PC-3 (cell line): Measurements from ENCODE around the gene AMPD3. TPM values are rescaled to one million over a fixed set of nuclear protein-coding genes. Genes with fewer than 3 reads are reported as not detected.

ENCODE experiments used
- ATAC-seq: fragments of 200-7000 bp; cut with Tn5 transposase; 2 replicates; pipeline ENCODE4 v1.9.1; 2020; ENCODE audit warnings: mild to moderate bottlenecking, moderate library complexity
- BruUV-seq: library from RNA; stranded (reverse); fragments of 400-500 nt; replicated peaks from 2 replicates; lab custom pipeline; 2021; lab: Mats Ljungman, UMichigan
- CTCF ChIA-PET: fragments of 300-600 bp; sonication (Branson Sonifier 250); formaldehyde crosslinking; loops from one replicate; lab custom pipeline; 2022; ENCODE audit warnings: antibody characterized with exemption; lab: Charles Lee
- POLR2A ChIA-PET: fragments of 300-600 bp; sonication (Branson Sonifier 250); formaldehyde crosslinking; loops from one replicate; lab custom pipeline; 2022; ENCODE audit warnings: antibody characterized with exemption; ENCODE audit not compliant: unreplicated experiment; lab: Charles Lee
- DNase-seq: peaks from one replicate; pipeline ENCODE4 v3.0.0-alpha.2; 2015
- H2AFZ ChIP-seq: fragments of 300-600 bp; sonication (generic); 2 replicates; pipeline ENCODE4 v1.6.0; 2016; ENCODE audit warnings: antibody characterized with exemption, low read length
- H3F3A ChIP-seq: fragments of 300-600 bp; sonication (generic); one replicate; pipeline ENCODE4 v1.6.0; 2017; ENCODE audit warnings: antibody characterized with exemption, low read length, control low read depth, mild to moderate bottlenecking; ENCODE audit not compliant: unreplicated experiment
- H3K27ac ChIP-seq: fragments of 300-600 bp; sonication (generic); 2 replicates; pipeline ENCODE4 v1.5.1; 2016; ENCODE audit warnings: mild to moderate bottlenecking, low read length
- H3K27me3 ChIP-seq: fragments of 300-600 bp; sonication (generic); 2 replicates; pipeline ENCODE4 v1.6.1; 2016; ENCODE audit warnings: low read length, mixed read lengths
- H3K36me3 ChIP-seq: fragments of 300-600 bp; sonication (generic); 2 replicates; pipeline ENCODE4 v1.6.1; 2016; ENCODE audit warnings: low read depth, mixed run types, low read length, mixed read lengths
- H3K4me1 ChIP-seq: fragments of 300-600 bp; sonication (generic); 2 replicates; pipeline ENCODE4 v1.5.1; 2016; ENCODE audit warnings: low read length; ENCODE audit not compliant: insufficient read depth
- H3K4me2 ChIP-seq: fragments of 300-600 bp; sonication (generic); 2 replicates; pipeline ENCODE4 v1.6.0; 2016; ENCODE audit warnings: low read length
- H3K4me3 ChIP-seq: fragments of 300-600 bp; sonication (generic); 2 replicates; pipeline ENCODE4 v1.5.1; 2016; ENCODE audit warnings: mild to moderate bottlenecking, low read length, mixed read lengths
- H3K79me2 ChIP-seq: fragments of 300-600 bp; sonication (generic); 2 replicates; pipeline ENCODE4 v1.6.1; 2017; ENCODE audit warnings: low read length, mixed read lengths
- H3K9ac ChIP-seq: fragments of 300-600 bp; sonication (generic); 2 replicates; pipeline ENCODE4 v1.6.0; 2016; ENCODE audit warnings: mild to moderate bottlenecking, low read length
- H3K9me2 ChIP-seq: fragments of 300-600 bp; sonication (generic); replicated peaks from 2 replicates; pipeline ENCODE4 v1.6.1; 2016; ENCODE audit warnings: mixed run types, low read length, mixed read lengths
- H3K9me3 ChIP-seq: fragments of 300-600 bp; sonication (generic); 2 replicates; pipeline ENCODE4 v1.6.1; 2016; ENCODE audit warnings: low read length, mixed read lengths
- H4K20me1 ChIP-seq: fragments of 300-600 bp; sonication (generic); 2 replicates; pipeline ENCODE4 v1.6.1; 2016; ENCODE audit warnings: low read length, mixed read lengths
- EZH2 ChIP-seq: fragments of 300-600 bp; sonication (generic); IDR thresholded peaks from one replicate; pipeline ENCODE4 v1.6.1; 2017; ENCODE audit warnings: antibody characterized with exemption, mild to moderate bottlenecking, low read length; ENCODE audit not compliant: unreplicated experiment
- EZH2phosphoT487 ChIP-seq: fragments of 300-600 bp; sonication (generic); IDR thresholded peaks from 2 replicates; pipeline ENCODE4 v1.6.1; 2018; ENCODE audit warnings: mild to moderate bottlenecking, antibody characterized with exemption, low read length, borderline replicate concordance
- intact Hi-C: fragments of 100-400 bp; cut with micrococcal nuclease; formaldehyde crosslinking; loops from 2 replicates; pipeline ENCODE4 v1.9.0; 2023
- total RNA-seq: library from RNA; depleted of rRNA; stranded (reverse); fragments of >200 nt; gene quantifications from 2 replicates; pipeline ENCODE4 v1.2.3, GENCODE V29; 2014
- TF ChIP-seq, protein P1 (sequence below): fragments of 300-600 bp; sonication (generic); conservative IDR thresholded peaks from 2 replicates; pipeline ENCODE4 v1.5.1; 2017; ENCODE audit warnings: antibody characterized with exemption, low read depth, mild to moderate bottlenecking, low read length

Gene AMPD3
- total RNA-seq, 1 experiment from 2014 or later: 11.8 TPM

DNA sequence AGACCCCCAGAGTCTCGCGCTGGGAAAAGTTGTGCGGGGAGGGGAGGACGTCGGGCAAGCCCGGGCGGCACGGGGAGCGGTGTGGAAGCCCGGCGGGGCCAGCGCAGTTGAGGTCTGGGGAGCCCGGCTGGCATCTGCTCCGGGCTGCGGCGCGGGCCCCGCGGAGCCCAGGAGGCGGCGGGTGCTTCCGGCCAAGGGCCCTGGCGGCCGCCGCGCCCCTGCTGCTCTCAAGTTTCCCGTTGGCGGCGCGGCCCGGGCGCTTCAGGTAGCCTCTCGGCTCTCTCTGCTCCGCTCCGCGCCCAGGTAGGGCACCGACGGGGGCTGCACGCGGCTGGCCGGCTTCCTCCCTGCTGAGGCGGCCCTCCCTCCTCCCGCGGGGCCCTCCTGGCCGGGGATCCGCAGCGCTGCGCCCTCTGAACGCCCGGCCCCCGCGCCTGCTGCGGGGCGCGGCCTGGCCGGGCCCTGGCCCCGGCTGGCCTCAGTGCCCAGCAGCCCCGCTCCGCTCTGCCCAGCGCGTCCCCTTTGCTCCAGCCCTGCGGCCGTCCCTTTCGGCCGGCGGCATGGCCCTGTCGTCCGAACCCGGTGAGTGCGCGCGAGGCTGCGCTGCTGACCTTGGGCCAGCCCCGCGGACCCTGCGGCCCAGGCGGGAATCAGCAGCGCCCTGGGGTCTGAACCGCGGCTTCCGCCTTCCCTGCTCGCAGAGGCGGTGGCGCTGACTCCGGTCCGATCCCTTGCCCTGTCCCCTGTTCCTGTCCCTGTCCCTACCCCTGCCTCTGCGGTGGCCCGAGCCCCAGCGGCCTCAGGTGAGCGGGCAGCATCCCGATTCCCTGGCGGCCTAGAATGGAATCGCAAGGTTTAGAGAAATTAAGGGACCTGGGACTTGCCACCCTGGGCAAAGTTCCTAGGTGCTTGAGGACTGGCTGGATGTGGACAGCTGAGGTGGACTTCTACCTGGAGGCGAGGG lies 4.3 kb upstream of the AMPD3 start:
- DNase-seq (peak; percentile 79), ATAC-seq (peak; percentile 43)
- BruUV-seq: no TSS peak
- no peaks in the 10 kb centered on the region for H3K9me3 ChIP-seq
- peak overlapping the region; percentile 81 for H3K4me2 ChIP-seq
- H3K9ac ChIP-seq: peak overlapping the region; percentile 67
- intact Hi-C loops: no loop called here
- no peaks in the 10 kb centered on the region for H3K36me3 ChIP-seq
- TF ChIP-seq, protein P1, sequence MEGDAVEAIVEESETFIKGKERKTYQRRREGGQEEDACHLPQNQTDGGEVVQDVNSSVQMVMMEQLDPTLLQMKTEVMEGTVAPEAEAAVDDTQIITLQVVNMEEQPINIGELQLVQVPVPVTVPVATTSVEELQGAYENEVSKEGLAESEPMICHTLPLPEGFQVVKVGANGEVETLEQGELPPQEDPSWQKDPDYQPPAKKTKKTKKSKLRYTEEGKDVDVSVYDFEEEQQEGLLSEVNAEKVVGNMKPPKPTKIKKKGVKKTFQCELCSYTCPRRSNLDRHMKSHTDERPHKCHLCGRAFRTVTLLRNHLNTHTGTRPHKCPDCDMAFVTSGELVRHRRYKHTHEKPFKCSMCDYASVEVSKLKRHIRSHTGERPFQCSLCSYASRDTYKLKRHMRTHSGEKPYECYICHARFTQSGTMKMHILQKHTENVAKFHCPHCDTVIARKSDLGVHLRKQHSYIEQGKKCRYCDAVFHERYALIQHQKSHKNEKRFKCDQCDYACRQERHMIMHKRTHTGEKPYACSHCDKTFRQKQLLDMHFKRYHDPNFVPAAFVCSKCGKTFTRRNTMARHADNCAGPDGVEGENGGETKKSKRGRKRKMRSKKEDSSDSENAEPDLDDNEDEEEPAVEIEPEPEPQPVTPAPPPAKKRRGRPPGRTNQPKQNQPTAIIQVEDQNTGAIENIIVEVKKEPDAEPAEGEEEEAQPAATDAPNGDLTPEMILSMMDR: peak; percentile 66
- no peak for TF ChIP-seq EZH2
- CTCF ChIA-PET: no interaction called here
- H4K20me1 ChIP-seq: no peaks in the 10 kb centered on the region
- peaks cover 32% of the 10 kb centered on the region for H3K4me1 ChIP-seq
- no peaks in the 10 kb centered on the region for H3K9me2 ChIP-seq
- peak overlapping the region; percentile 33; the same call in 1 of the 2 replicates for H3K27ac ChIP-seq
- H2AFZ ChIP-seq: peak overlapping the region; percentile 67
- POLR2A ChIA-PET: interaction anchor here (0.5 kb wide), 1 partner anchor 823 kb away, joined by 3 read pairs; no protein-coding TSS in a partner anchor
- peak overlapping the region; percentile 69 for H3K4me3 ChIP-seq
- H3K27me3 ChIP-seq: no peaks in the 10 kb centered on the region
- H3F3A ChIP-seq: peaks cover 3% of the 10 kb centered on the region
- H3K79me2 ChIP-seq: peaks cover 18% of the 10 kb centered on the region

DNA sequence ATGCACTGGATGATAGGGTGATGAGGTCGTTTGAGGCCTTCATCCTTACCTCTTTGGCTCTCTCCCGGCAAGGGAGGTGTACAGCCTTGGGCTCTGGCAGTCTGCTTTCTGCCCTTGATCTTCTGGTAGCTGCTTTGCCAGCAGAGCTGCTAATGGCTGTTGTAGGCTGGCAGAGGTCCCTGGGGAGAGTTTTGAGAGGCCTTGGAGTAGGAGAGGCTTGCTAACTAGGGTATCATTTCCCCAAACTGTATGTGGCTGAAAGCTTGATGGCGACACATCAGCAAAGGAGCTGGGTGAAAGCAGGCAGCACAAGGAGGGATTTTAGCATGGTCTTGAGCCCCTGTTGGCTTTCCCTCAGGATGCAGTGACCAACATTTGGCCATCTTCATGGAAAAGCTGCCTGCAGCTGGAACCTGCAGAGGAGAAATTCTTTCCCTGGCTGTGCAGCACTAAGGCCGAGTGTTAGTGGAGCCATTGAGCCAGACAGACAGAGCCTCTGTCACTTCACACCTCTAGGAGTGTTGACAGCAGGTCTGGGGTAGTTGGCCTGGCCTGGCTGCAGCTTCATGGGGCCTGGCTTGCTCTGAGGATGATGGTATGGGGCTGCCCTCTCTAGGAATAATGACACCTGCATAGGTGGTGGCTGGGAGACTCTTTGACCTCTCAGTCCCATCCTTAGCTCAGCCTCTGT lies 3.5 kb upstream of the AMPD3 start:
- Histone ChIP-seq H3K4me1 (peaks cover 41% of the 10 kb centered on the region), H3K79me2 (peaks cover 23% of the 10 kb centered on the region), H3K9me3 (no peaks in the 10 kb centered on the region), H3K36me3 (no peaks in the 10 kb centered on the region), H3K4me2 (peak overlapping the region; percentile 81), H3K9ac (no peak overlapping the region), H3K27ac (no peak overlapping the region), H2AFZ (peak overlapping the region; percentile 67; the same call in 1 of the 2 replicates), H3K9me2 (no peaks in the 10 kb centered on the region), H3F3A (peaks cover 3% of the 10 kb centered on the region), H3K4me3 (peak overlapping the region; percentile 69), H4K20me1 (peaks cover 2% of the 10 kb centered on the region; the same call in 1 of the 2 replicates), H3K27me3 (no peaks in the 10 kb centered on the region)
- intact Hi-C loops: no loop called here
- TSS peak; percentile 4 for BruUV-seq
- ChIA-PET POLR2A (interaction anchor here (0.5 to 0.6 kb wide), 2 partner anchors 692 to 823 kb away, joined by 3 read pairs; no protein-coding TSS in a partner anchor), CTCF (interaction anchor here (1.1 kb wide), 1 partner anchor 38 kb away, joined by 6 read pairs; no protein-coding TSS in a partner anchor)
- TF ChIP-seq EZH2phosphoT487: no peak
- TF ChIP-seq, protein P1: no peak
- no peak for TF ChIP-seq EZH2
- DNase-seq (no peak), ATAC-seq (no peak)
